HEK293T (cell line): Measurements from ENCODE around the gene DLG4.

Experiments used
- BHLHE40 ChIP-seq: fragments of 450-650 bp; IDR thresholded peaks from 2 replicates; pipeline ENCODE4 v1.6.1; 2016; ENCODE audit warnings: mild to moderate bottlenecking, moderate library complexity, borderline replicate concordance
- CTBP1 ChIP-seq: fragments of 450-650 bp; IDR thresholded peaks from 2 replicates; pipeline ENCODE4 v1.6.1; 2016; ENCODE audit warnings: borderline replicate concordance
- FOXK2 ChIP-seq: fragments of 450-650 bp; IDR thresholded peaks from 2 replicates; pipeline ENCODE4 v1.6.1; 2016; ENCODE audit warnings: mild to moderate bottlenecking
- FOXM1 ChIP-seq: fragments of 450-650 bp; IDR thresholded peaks from 2 replicates; pipeline ENCODE4 v1.6.1; 2017; ENCODE audit warnings: mild to moderate bottlenecking, borderline replicate concordance
- L3MBTL2 ChIP-seq: fragments of 450-650 bp; conservative IDR thresholded peaks from 2 replicates; pipeline ENCODE4 v1.6.1; 2016; ENCODE audit warnings: mild to moderate bottlenecking
- LEF1 ChIP-seq: fragments of 450-650 bp; IDR thresholded peaks from 2 replicates; pipeline ENCODE4 v1.6.1; 2017; ENCODE audit warnings: mild to moderate bottlenecking, borderline replicate concordance
- NFRKB ChIP-seq: fragments of 450-650 bp; IDR thresholded peaks from 2 replicates; pipeline ENCODE4 v1.6.1; 2016; ENCODE audit warnings: mild to moderate bottlenecking, moderate library complexity
- SP1 ChIP-seq: fragments of 450-650 bp; IDR thresholded peaks from 2 replicates; pipeline ENCODE4 v1.6.1; 2017
- TARDBP ChIP-seq: fragments of 450-650 bp; IDR thresholded peaks from 2 replicates; pipeline ENCODE4 v1.6.1; 2016
- ZNF384 ChIP-seq: fragments of 450-650 bp; IDR thresholded peaks from 2 replicates; pipeline ENCODE4 v1.6.1; 2016
- TF ChIP-seq, protein P1 (sequence below): fragments of 450-650 bp; IDR thresholded peaks from 2 replicates; pipeline ENCODE4 v1.6.1; 2016

DNA sequence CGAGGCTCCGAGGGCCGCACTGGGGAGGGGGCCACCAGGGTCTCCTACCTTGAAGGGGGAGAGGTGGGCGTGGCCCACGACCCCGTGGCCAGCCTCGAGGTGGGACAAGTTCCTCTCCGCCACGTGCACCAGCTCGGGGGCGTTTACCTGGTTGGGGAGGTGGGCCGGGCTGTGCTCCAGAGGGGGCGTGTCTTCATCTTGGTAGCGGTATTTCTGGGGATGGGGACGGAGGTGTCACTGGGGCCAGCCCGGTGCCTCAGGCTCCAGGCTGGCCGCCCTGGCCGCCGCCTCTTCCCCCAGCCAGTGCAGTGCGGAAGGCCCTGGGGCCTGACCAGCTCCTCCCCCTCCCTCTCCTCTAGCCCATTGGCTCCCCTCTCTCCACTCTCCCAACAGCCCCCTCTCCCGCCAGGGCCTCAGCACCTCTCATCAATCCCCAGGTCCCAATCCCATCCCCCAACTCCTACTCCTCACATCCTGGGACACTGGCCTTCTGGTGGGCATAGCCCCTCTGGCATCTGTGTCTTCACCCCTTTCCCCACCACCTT lies 11.5 kb downstream of the DLG4 start:
- TF ChIP-seq BHLHE40, result no peak
- TF ChIP-seq TARDBP, result no peak
- TF ChIP-seq FOXM1, result no peak
- TF ChIP-seq L3MBTL2, result no peak
- no peak for TF ChIP-seq SP1
- TF ChIP-seq, protein P1, sequence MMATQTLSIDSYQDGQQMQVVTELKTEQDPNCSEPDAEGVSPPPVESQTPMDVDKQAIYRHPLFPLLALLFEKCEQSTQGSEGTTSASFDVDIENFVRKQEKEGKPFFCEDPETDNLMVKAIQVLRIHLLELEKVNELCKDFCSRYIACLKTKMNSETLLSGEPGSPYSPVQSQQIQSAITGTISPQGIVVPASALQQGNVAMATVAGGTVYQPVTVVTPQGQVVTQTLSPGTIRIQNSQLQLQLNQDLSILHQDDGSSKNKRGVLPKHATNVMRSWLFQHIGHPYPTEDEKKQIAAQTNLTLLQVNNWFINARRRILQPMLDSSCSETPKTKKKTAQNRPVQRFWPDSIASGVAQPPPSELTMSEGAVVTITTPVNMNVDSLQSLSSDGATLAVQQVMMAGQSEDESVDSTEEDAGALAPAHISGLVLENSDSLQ, result no peak
- no peak for TF ChIP-seq FOXK2
- TF ChIP-seq LEF1, result no peak
- no peak for TF ChIP-seq NFRKB
- TF ChIP-seq CTBP1, result no peak
- no peak for TF ChIP-seq ZNF384
